ENCODE results near the gene AGAP1.

GRCh38 chr2:235898766-235899165, 404.9 kb downstream of the AGAP1 start:
- TF ChIP-seq RAD21 (conservative IDR thresholded peaks at IDR 0.05) (no peak), POLR2AphosphoS5 (IDR thresholded peaks at IDR 0.05) (no peak)

Data from neural cell (in vitro differentiated cells).